ENCODE measurements around the gene ELAVL2. TPM values are rescaled to one million over a fixed set of nuclear protein-coding genes. Genes with fewer than 3 reads are reported as not detected.

ELAVL2 gene
- total RNA-seq, 1 experiment from 2014 or later, result 16.8 TPM

- Histone ChIP-seq H3K18ac (ENCODE audit: insufficient read length, low read depth, low read length) (no peak overlapping the region), H2BK20ac (ENCODE audit: low read depth, low read length, poor library complexity, severe bottlenecking) (no peak overlapping the region), H3T11ph (ENCODE audit: low read length) (no peak overlapping the region), H4K20me1 (ENCODE audit: control insufficient read depth, insufficient read depth, insufficient read length) (no peaks in the 10 kb centered on the region), H2BK5ac (ENCODE audit: insufficient read length, low read length) (no peak overlapping the region), H3K9me3 (ENCODE audit: control insufficient read depth, low read depth, low read length) (no peaks in the 10 kb centered on the region), H3K56ac (ENCODE audit: insufficient read length, low read depth, low read length) (no peak overlapping the region), H3K23ac (ENCODE audit: insufficient read length, low read depth, low read length) (no peak overlapping the region), H3K79me2 (ENCODE audit: insufficient read depth, low read length) (peaks cover 14% of the 10 kb centered on the region; the same call in 1 of the 2 replicates), H3K27ac (ENCODE audit: insufficient read length, low read depth, low read length) (no peak overlapping the region), H3K4me2 (ENCODE audit: insufficient read depth, insufficient read length, low read length) (no peak overlapping the region), H3K79me1 (ENCODE audit: insufficient read depth, low read depth, low read length, poor library complexity, severe bottlenecking) (no peaks in the 10 kb centered on the region), H4K5ac (ENCODE audit: insufficient read length, low read depth, low read length) (no peak overlapping the region), H3K4ac (ENCODE audit: low read depth, low read length) (no peak overlapping the region), H2AK5ac (ENCODE audit: insufficient read length, low read length) (no peak overlapping the region), H3K4me1 (ENCODE audit: insufficient read depth, low read length) (peaks cover 8% of the 10 kb centered on the region; the same call in 1 of the 2 replicates), H3K23me2 (ENCODE audit: insufficient read length, low read depth, low read length, poor library complexity, severe bottlenecking) (no peaks in the 10 kb centered on the region), H2BK12ac (ENCODE audit: insufficient read length, low read depth, low read length) (no peak overlapping the region), H3K9ac (ENCODE audit: extremely low read depth, insufficient read length, low read length) (no peak overlapping the region), H4K8ac (replicated peaks; ENCODE audit: insufficient read length, low read depth, low read length) (no peak overlapping the region), H3K27me3 (ENCODE audit: insufficient read depth, low read length) (no peaks in the 10 kb centered on the region), H2BK120ac (ENCODE audit: low read depth, low read length, poor library complexity, severe bottlenecking) (no peak overlapping the region), H2BK15ac (ENCODE audit: low read depth, low read length) (no peak overlapping the region), H2AFZ (ENCODE audit: low read length) (no peak overlapping the region), H4K91ac (ENCODE audit: insufficient read length, low read depth, low read length) (no peak overlapping the region), H3K14ac (ENCODE audit: insufficient read depth, low read length) (no peak overlapping the region)
- Mint-ChIP-seq H3K27ac (peak overlapping the region in 1 of 3 experiments; percentile 30; a peak in 3 of 7 replicates), H3K4me3 (no peak overlapping the region), H3K27me3 (ENCODE audit: low read depth) (no peaks in the 10 kb centered on the region), H3K9me3 (no peaks in the 10 kb centered on the region), H3K4me1 (peaks cover 35 to 61% of the 10 kb centered on the region in 2 experiments), H3K36me3 (ENCODE audit: insufficient read depth in 1 of 3, low read depth in 3 of 3) (peaks cover 7 to 11% (median 9%) of the 10 kb centered on the region in 3 experiments)
- DNase-seq, result no peak
- no peak for TF ChIP-seq CTCF (conservative IDR thresholded peaks at IDR 0.05)
- no CpG with 5 or more reads among the region's 5 CpGs for WGBS (ENCODE audit: extremely low coverage, insufficient read length, low lambda C conversion rate)
Measured at GRCh38 chr9:23747088-23748075, 78.7 kb downstream of the ELAVL2 start.
